Heart left ventricle (tissue), 16 donors: ENCODE results near the gene CHKA. TPM values are rescaled to one million over a fixed set of nuclear protein-coding genes. Genes with fewer than 3 reads are reported as not detected.
A peak's percentile ranks its signal among the peaks of the same experiment; 100 is the strongest.

Source experiments
- ATAC-seq, 4 donors: fragments of 200-7000 bp; cut with Tn5 transposase; one replicate each; pipeline ENCODE4 v1.9.1; 2020 to 2022; ENCODE audit warnings: moderate library complexity in 4 of 4, mild to moderate bottlenecking in 3 of 4, moderate number of reproducible peaks in 1 of 4
- DNase-seq, 5 donors: peaks; one replicate each; pipeline ENCODE4 v3.0.0-alpha.2; 2020
- H3K27ac ChIP-seq, 12 donors: fragments of 200-600 bp; sonication (generic) in 4 of 12; one replicate each; pipeline versions ENCODE4 v1.5.0 to v1.8.0; 2016 to 2022; ENCODE audit warnings: mild to moderate bottlenecking in 2 of 12
- H3K27me3 ChIP-seq, 9 donors: fragments of 200-600 bp; sonication (generic) in 2 of 9; one replicate each; pipeline versions ENCODE4 v1.5.1 to v1.8.0; 2016 to 2022; ENCODE audit warnings: mild to moderate bottlenecking in 3 of 9
- H3K36me3 ChIP-seq, 9 donors: fragments of 200-600 bp; sonication (generic) in 2 of 9; one replicate each; pipeline versions ENCODE4 v1.5.0 to v1.8.0; 2018 to 2022; ENCODE audit warnings: mild to moderate bottlenecking in 2 of 9
- H3K4me1 ChIP-seq, 12 donors: fragments of 200-600 bp; sonication (generic) in 4 of 12; one replicate each; pipeline versions ENCODE4 v1.5.0 to v1.8.0; 2016 to 2022; ENCODE audit warnings: mild to moderate bottlenecking in 3 of 12
- H3K4me3 ChIP-seq, 12 donors: fragments of 200-600 bp; sonication (generic) in 4 of 12; one replicate each; pipeline versions ENCODE4 v1.5.0 to v1.8.0; 2017 to 2022; ENCODE audit warnings: mild to moderate bottlenecking in 9 of 12, moderate library complexity in 4 of 12
- H3K9me3 ChIP-seq, 12 donors: fragments of 200-600 bp; sonication (generic) in 4 of 12; one replicate each; pipeline versions ENCODE4 v1.5.0 to v1.8.0; 2016 to 2022; ENCODE audit warnings: mild to moderate bottlenecking in 1 of 12
- CTCF ChIP-seq, 12 donors: fragments of 200-600 bp; sonication (generic) in 4 of 12; IDR thresholded peaks; one replicate each; pipeline versions ENCODE4 v1.5.0 to v1.8.0; 2018 to 2022; ENCODE audit warnings: antibody characterized with exemption in 12 of 12, mild to moderate bottlenecking in 5 of 12
- POLR2A ChIP-seq, 2 donors: fragments of 450-650 bp; IDR thresholded peaks; one replicate each; pipeline ENCODE4 v1.6.1; 2017; ENCODE audit warnings: antibody characterized with exemption in 2 of 2, mild to moderate bottlenecking in 2 of 2, moderate library complexity in 2 of 2
- WGBS, 4 donors: extraction: QIAGEN DNeasy Blood & Tissue Kit in 2 of 4; methylation state at CpG; one replicate each; pipeline versions ENCODE4 v1.1.5 to v1.1.7; 2013 to 2018; 5-methylcytosine and 5-hydroxymethylcytosine counted together
- intact Hi-C, 10 donors: fragments of 100-400 bp; cut with DNase I; formaldehyde crosslinking; loops; one replicate each; pipeline versions ENCODE4 v1.11.1 to v1.14.2; 2022
- polyA plus RNA-seq, 2 donors: library from polyadenylated mRNA; stranded (reverse); fragments of 200-250 nt; gene quantifications; one replicate each; pipeline ENCODE4 v1.2.3, GENCODE V29; 2013
- total RNA-seq, 9 donors: library from RNA; depleted of rRNA in 2 of 9; stranded (reverse); fragments of >200 nt in 2 of 9; fragmentation: NEBNext Ultra II Directional in 3 of 9; extraction: Animal tissue kit (Norgen Biotek cat#: 25700) in 3 of 9; gene quantifications; one replicate each; pipeline versions ENCODE4 v1.1.0 to v1.2.4, GENCODE V29; 2016 to 2023
- donor health status: ischemic (EF 13 %, LVEDD 7.1; RV severe dilation, severe dysfunction).
- donor health status: healthy with polysubstance abuse.
- donor health status: DM: no; HTN: yes; CAD: no.
- donor health status: DM: no; HTN: no; CAD: no.
- donor health status: ischemic (EF 25% LVEDD 6.9; RV normal size, moderate dysfunction).
- donor health status: ischemic (EF 25% LVEDD 5.7; RV mildly dilated, moderate dysfunction).
- donor health status: healthy.
- donor health status: DM: yes; HTN: yes; CAD: no.
- donor health status: ischemic (EF 35%, LVEDD 5.7; RV mildly dilated, moderate dysfunction).
- donor health status: nonischemic (EF 11% LVEDD 7.7; RV severe dilation, severe dysfunction).
- donor health status: DM: yes; HTN: yes; CAD: no.
- donor health status: PGD.
- donor health status: ischemic (EF 29% LVEDD 5.4; RV normal size, mild dysfunction).
- donor health status: nonischemic (EF 23%, LVEDD 6.1; RV moderate dilation, normal function).

Gene CHKA
- total and polyA plus RNA-seq, 11 donors = 6.1 to 22.9 (median 9.1) TPM

- ATAC-seq = peak; percentile 90 to 96 (median 94)
- H3K9me3 ChIP-seq = no peaks in the 10 kb centered on the region
- no peaks in the 10 kb centered on the region for H3K27me3 ChIP-seq
- WGBS, 4 donors = 0 to 1% (median 0%) methylated on average over 39 to 56 of the region's 56 CpGs
- intact Hi-C loops = loop anchor here in 3 of 10 donors (10.0 kb wide), 3 partner anchors 94 to 184 kb away; partner anchors contain the start of genes CHKA (in 2 of the 3) and KMT5B (in 1 of the 3)
- peaks cover 0 to 46% (median 30%) of the 10 kb centered on the region in 12 donors for H3K4me1 ChIP-seq
- peak in 1 of 2 donors; percentile 71 for TF ChIP-seq POLR2A (IDR thresholded peaks at IDR 0.05)
- TF ChIP-seq CTCF (IDR thresholded peaks at IDR 0.05) = no peak
- H3K4me3 ChIP-seq = peak within 1 kb of the TSS; percentile 63 to 94 (median 85)
- peak within 1 kb of the TSS; percentile 85 to 98 (median 93) for H3K27ac ChIP-seq
- H3K36me3 ChIP-seq = peaks cover 0 to 33% (median 16%) of the 10 kb centered on the region in 9 donors
- DNase-seq = peak; percentile 95 to 98 (median 97)
Observed at GRCh38 chr11:68030318-68031143, 90.7 kb downstream of the CHKA start, which contains the start of gene NDUFS8. Gene NDUFS8 (plus strand): TSS chr11:68030681. CDS start chr11:68032152, 1,471 bp downstream.

- ATAC-seq = no peak
Observed at GRCh38 chr11:68028802-68029545, 92.2 kb downstream of the CHKA start.

GRCh38 chr11:68027667-68028066 lies 93.5 kb downstream of the CHKA start:
- no peak for TF ChIP-seq POLR2A (IDR thresholded peaks at IDR 0.05)
- no peak for TF ChIP-seq CTCF (IDR thresholded peaks at IDR 0.05)
- Histone ChIP-seq H3K36me3 (peaks cover 0 to 17% (median under 1%) of the 10 kb centered on the region in 9 donors), H3K9me3 (peaks cover 0 to 8% (median 0%) of the 10 kb centered on the region in 12 donors), H3K4me3 (no peak overlapping the region), H3K4me1 (peaks cover 0 to 30% (median 20%) of the 10 kb centered on the region in 12 donors), H3K27me3 (no peaks in the 10 kb centered on the region), H3K27ac (no peak overlapping the region)
- WGBS, 4 donors = 92 to 96% (median 95%) methylated on average over 18 to 21 of the region's 21 CpGs
- intact Hi-C loops = no loop called here
- ATAC-seq (no peak), DNase-seq (no peak)

More at GRCh38 chr11:68028802-68029545, 92.2 kb downstream of the CHKA start:
- intact Hi-C loops = no loop called here
- no peak for DNase-seq
- 86 to 88% (median 87%) methylated on average over 12 of the region's 12 CpGs for WGBS, 4 donors
- Histone ChIP-seq H3K27ac (no peak overlapping the region), H3K4me1 (peaks cover 0 to 40% (median 30%) of the 10 kb centered on the region in 12 donors), H3K36me3 (peaks cover 0 to 19% (median 5%) of the 10 kb centered on the region in 9 donors), H3K9me3 (peaks cover 0 to 8% (median 0%) of the 10 kb centered on the region in 12 donors), H3K4me3 (no peak overlapping the region), H3K27me3 (no peaks in the 10 kb centered on the region)
- TF ChIP-seq CTCF (IDR thresholded peaks at IDR 0.05) = no peak
- no peak for TF ChIP-seq POLR2A (IDR thresholded peaks at IDR 0.05)
